GM13976 (cell line): ENCODE results near the gene MED16.

ENCODE experiments used
- DNase-seq: peaks from one replicate; pipeline ENCODE4 v3.0.0; 2012; ENCODE audit warnings: low spot score
- in situ Hi-C: fragments of 300-500 bp; cut with MboI; formaldehyde crosslinking; loops from one replicate; pipeline ENCODE4 v1.12.0; 2022; ENCODE audit warnings: low sequenced_read_pairs, mixed read lengths, inconsistent platforms; ENCODE audit not compliant: unreplicated experiment
- TF ChIP-seq, protein P1 (sequence below): IDR thresholded peaks from 2 replicates; pipeline ENCODE4 v1.5.1; 2012; ENCODE audit warnings: borderline replicate concordance, mild to moderate bottlenecking; ENCODE audit not compliant: insufficient read depth; ENCODE audit errors: extremely low read depth, missing control alignments, control extremely low read depth

The MED16 gene

DNA sequence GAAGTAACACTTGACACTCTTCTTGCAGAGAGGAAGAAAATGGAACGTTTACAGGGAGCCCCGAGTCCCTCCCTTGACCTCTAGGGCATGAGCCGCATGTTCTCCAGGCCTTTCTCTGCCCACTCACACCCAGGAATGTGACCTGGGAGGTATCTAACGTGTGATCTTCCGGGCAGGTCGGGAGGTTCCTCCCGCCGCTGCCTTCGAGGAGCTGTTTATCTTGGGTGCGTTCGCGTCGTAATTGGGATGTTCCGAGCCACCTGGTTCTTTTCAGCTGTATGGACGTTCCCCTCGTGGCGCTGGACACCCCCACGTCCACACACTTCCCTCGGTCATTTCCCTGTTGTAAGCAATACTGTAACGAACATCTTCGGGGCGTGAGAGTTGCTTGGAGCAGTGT is 46.5 kb upstream of the MED16 start:
- in situ Hi-C loops: no loop called here
- TF ChIP-seq, protein P1, sequence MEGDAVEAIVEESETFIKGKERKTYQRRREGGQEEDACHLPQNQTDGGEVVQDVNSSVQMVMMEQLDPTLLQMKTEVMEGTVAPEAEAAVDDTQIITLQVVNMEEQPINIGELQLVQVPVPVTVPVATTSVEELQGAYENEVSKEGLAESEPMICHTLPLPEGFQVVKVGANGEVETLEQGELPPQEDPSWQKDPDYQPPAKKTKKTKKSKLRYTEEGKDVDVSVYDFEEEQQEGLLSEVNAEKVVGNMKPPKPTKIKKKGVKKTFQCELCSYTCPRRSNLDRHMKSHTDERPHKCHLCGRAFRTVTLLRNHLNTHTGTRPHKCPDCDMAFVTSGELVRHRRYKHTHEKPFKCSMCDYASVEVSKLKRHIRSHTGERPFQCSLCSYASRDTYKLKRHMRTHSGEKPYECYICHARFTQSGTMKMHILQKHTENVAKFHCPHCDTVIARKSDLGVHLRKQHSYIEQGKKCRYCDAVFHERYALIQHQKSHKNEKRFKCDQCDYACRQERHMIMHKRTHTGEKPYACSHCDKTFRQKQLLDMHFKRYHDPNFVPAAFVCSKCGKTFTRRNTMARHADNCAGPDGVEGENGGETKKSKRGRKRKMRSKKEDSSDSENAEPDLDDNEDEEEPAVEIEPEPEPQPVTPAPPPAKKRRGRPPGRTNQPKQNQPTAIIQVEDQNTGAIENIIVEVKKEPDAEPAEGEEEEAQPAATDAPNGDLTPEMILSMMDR: no peak
- DNase-seq: no peak

GRCh38 chr19:938233-938923 is 45.4 kb upstream of the MED16 start:
- in situ Hi-C loops: no loop called here
- no peak for DNase-seq
- TF ChIP-seq, protein P1: no peak

DNA sequence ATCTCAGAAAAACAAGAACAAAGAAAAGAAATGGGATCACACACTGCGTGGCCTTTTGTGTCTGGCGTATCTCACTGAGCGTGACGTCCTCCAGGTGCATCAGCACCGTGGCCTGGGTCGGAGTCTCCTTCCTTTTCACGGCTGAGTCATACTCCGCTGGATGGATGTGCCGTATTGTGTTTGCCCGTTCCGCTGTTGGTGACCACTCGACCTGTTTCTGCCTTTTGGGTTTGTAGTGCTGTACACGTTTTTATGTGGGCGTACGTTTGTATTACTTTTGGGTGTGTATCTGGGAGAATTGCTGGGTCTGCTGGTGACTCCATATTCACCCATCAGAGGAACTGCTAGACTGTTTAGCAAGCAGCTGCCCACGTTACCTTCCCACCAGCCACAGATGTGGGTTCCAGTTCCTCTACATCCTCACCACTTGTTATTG is 44.3 kb upstream of the MED16 start:
- TF ChIP-seq, protein P1: no peak
- in situ Hi-C loops: no loop called here
- peak; percentile 77 for DNase-seq

GRCh38 chr19:936175-936546 is 43.2 kb upstream of the MED16 start:
- no peak for DNase-seq
- in situ Hi-C loops: no loop called here
- TF ChIP-seq, protein P1: no peak

DNA sequence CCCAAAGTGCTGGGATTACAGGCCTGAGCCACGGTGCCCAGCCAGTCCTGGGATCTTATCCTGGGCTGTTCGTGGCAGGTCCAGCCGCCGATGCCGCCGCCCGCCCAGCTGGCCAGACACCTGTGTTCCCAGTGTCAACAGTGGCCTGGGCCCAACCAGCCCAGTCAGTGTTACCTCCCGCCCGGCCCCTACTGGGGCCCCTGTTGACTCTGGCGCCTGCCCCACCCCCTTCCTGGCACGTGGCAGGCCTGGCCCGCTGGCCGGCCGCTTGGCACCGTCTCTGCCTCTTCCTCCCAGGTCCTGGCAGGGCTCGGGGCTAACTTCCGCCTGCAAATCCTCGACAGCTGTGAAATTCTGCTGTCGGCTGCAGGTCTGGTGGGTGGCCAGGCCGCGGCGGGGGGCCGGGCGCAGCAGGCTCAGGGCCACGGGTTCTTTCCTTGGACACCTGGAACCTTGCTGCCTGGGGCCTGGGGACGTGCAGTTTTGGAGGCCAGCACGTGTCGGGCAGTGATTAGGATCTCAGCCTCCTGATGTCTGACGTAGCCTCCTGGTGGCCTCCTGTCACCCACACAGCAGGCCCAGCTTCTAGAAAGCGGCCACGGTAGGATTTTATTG is 42.0 kb upstream of the MED16 start:
- DNase-seq: no peak
- TF ChIP-seq, protein P1: no peak
- in situ Hi-C loops: no loop called here

- in situ Hi-C loops: no loop called here
- TF ChIP-seq, protein P1: no peak
- DNase-seq: no peak
Measured at GRCh38 chr19:934197-934840, 41.3 kb upstream of the MED16 start.
